LNCaP clone FGC (cell line): Measurements from ENCODE around the gene CFAP99.
A peak's percentile ranks its signal among the peaks of the same experiment; 100 is the strongest.

ENCODE experiments used
- DNase-seq: peaks from one replicate; pipeline ENCODE4 v3.0.0-alpha.2; 2011; ENCODE audit warnings: low read depth
- H3K4me3 ChIP-seq: 2 replicates; pipeline ENCODE4 v1.5.1; 2011; ENCODE audit warnings: mild to moderate bottlenecking, low read depth, low read length, control low read depth
- CTCF ChIP-seq: IDR thresholded peaks from 2 replicates; pipeline ENCODE4 v1.5.1; 2012; ENCODE audit warnings: mild to moderate bottlenecking; ENCODE audit not compliant: control insufficient read depth, insufficient read depth; ENCODE audit errors: extremely low read depth

CFAP99 gene

GRCh38 chr4:2418650-2419571 is at the start of gene CFAP99:
TSS of gene CFAP99 (plus strand) at chr4:2418955.
- TF ChIP-seq CTCF = peak; percentile 31
- peak; percentile 88 for DNase-seq

GRCh38 chr4:2370597-2371320 is 48.0 kb upstream of the CFAP99 start:
- no peak for TF ChIP-seq CTCF
- no peak for DNase-seq

More at GRCh38 chr4:2418650-2419571, at the start of gene CFAP99:
- peak within 1 kb of the TSS; percentile 61 for H3K4me3 ChIP-seq

GRCh38 chr4:2371765-2372487 is 46.8 kb upstream of the CFAP99 start:
- no peak for TF ChIP-seq CTCF
- no peak overlapping the region for H3K4me3 ChIP-seq
- DNase-seq = no peak

More at GRCh38 chr4:2370597-2371320, 48.0 kb upstream of the CFAP99 start:
- H3K4me3 ChIP-seq = no peak overlapping the region

- no peak for TF ChIP-seq CTCF
- no peak overlapping the region for H3K4me3 ChIP-seq
- no peak for DNase-seq
Observed at GRCh38 chr4:2372488-2373030, 46.2 kb upstream of the CFAP99 start.

GRCh38 chr4:2373532-2373931 is 45.2 kb upstream of the CFAP99 start:
- DNase-seq = no peak
- H3K4me3 ChIP-seq = no peak overlapping the region
- TF ChIP-seq CTCF = no peak

- no peak for TF ChIP-seq CTCF
- no peak for DNase-seq
- no peak overlapping the region for H3K4me3 ChIP-seq
Observed at GRCh38 chr4:2375427-2375826, 43.3 kb upstream of the CFAP99 start.
